CD4-positive, alpha-beta T cell treated with Interleukin-4 for 1 hour (primary cell): Measurements from ENCODE around the gene PLA1A.
"Not testable (repeated sequence)": the region's sequence is repeated elsewhere in the genome, so short reads cannot be mapped to it uniquely, and the experiment has no call there.

Experiments used
- DNase-seq, 2 donors: peaks; one replicate each; pipeline ENCODE4 v3.0.0-alpha.2; 2020 to 2022

PLA1A gene

GRCh38 chr3:119597548-119598288 lies at the start of gene PLA1A:
TSS of gene PLA1A (plus strand) at chr3:119597885. CDS start at chr3:119597914, 29 bp downstream.
- DNase-seq = no peak

GRCh38 chr3:119548341-119548740 lies 49.3 kb upstream of the PLA1A start:
- no peak for DNase-seq

- no peak for DNase-seq
These were observed 47.3 kb upstream of the PLA1A start for GRCh38 chr3:119550192-119550910.

DNA sequence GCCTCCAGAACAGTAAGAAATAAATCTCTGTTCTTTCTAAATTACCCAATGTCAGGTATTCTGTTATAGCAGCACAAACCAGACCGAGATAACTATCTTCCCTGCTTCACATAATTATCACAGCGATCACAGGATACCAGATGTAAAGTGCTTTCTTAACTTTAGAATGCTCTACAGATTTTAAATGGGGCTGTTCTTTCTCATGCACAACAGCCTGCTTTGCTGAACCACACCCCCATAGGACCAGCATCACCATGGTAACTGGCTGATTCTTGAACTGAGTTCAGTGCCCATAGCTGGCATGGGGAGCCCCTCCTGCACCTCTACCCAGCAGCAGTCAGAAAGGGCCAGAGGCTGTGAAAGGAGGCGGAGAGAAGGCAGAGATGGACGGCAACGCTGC lies 46.1 kb upstream of the PLA1A start:
- DNase-seq = no peak

DNA sequence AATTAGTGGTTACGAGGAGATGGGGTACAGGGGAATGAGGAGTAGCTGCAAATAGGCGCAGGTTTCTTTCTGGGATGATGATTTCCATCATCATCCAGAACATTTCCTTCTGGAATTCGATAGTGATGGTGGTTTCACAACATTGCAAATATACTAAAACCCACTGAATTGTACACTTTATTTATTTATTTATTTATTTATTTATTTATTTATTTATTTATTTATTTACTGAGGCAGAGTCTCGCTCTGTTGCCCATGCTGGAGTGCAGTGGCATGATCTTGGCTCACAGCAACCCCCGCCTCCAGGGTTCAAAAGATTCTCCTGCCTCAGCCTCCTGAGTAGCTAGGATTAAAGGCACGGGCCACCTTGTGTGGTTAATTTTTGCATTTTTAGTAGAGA lies 44.8 kb upstream of the PLA1A start:
- DNase-seq = not testable (repeated sequence)

- DNase-seq = no peak
These were observed 43.8 kb upstream of the PLA1A start for GRCh38 chr3:119553823-119554415.

DNA sequence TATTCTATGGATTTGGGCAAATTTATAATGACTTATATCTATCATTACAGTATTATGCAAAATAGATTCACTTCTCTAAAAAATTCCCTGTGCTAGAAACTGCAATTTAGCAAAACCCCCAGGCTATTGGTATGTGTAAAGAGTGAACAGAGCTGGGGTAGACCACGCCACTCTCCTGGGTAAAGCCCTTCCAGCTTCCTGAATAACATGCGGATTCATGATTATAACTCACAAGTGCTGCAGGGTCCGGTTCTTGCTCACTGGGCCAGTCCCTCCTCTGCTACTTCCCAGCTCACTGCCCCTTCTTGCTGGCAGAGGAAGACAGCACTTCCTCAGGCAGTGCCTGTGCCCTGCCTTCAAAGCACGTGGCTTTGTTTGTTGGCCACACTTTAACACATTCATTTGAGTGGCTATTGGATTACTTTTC lies 42.4 kb upstream of the PLA1A start:
- DNase-seq = peak in 1 of 2 donors; percentile 61

- DNase-seq = no peak
These were observed 41.8 kb upstream of the PLA1A start for GRCh38 chr3:119555929-119556328.

DNA sequence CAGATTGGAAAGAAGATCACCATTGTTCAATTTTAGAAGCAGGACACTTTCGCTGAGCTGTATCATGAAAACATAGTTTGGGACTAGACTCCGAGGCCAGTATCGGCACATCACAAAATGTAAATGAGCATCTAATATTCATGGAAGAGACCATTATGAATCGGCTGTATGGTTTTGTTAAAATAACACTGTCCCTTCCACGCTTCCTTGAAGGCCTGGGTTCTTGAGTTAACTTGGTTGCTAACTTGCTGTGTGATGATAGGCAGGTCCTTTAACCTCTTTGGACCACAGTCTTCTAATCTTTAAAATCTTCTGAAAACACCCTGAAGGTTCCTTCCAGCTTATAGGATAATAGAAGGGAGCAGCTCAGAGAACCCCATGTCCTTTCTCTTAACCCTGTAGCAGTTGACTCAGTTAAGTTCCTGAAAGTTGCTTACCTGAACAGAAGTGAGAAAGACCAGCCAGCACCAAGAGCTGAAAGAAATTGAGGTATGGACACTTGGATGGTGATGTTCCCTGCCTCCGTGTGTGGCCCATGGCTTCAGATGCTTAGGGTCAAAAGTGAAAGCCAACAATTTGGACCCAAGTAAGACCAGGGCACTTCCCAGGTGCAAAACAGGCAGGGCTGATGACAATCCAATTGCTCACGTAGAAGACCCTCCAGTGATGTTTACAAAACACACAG lies 40.4 kb upstream of the PLA1A start:
- DNase-seq = no peak

- DNase-seq = no peak
These were observed 39.8 kb upstream of the PLA1A start for GRCh38 chr3:119557877-119558269.

DNA sequence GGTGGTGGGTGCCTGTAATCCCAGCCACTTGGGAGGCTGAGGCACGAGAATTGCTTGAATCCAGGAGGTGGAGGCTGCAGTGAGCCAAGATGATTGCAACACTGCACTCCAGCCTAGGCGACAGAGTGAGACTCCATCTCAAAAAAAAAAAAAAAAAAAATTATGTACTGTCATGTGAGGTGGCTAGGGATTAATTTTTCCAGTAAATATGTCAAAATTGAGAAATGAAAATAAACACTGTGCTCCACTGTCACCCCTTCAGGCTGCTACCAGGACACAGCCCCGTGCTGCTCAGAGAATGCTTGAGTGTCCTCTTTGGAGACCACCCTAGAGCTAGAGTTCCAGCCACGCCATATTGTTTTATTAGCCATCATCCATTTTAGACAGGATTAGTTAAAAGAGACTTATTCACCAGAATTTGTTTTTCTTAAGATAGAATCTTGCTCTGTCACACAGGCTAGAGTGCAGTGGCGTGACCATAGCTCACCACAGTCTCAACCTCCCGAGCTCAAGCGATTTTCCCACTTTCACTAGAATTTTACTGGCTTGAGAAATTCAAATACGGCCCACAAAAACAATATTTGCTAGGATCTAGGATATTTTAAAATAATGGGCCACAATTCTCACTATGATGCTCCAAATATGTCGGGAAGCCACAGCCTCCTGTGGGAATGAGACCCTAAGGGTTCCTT lies 38.9 kb upstream of the PLA1A start:
- DNase-seq = no peak

- peak; percentile 69 to 81 for DNase-seq
These were observed 38.2 kb upstream of the PLA1A start, which contains the start of gene CD80 for GRCh38 chr3:119559441-119559963. TSS of gene CD80 (minus strand) at chr3:119559614. CDS start at chr3:119557728, 1,886 bp downstream.

DNA sequence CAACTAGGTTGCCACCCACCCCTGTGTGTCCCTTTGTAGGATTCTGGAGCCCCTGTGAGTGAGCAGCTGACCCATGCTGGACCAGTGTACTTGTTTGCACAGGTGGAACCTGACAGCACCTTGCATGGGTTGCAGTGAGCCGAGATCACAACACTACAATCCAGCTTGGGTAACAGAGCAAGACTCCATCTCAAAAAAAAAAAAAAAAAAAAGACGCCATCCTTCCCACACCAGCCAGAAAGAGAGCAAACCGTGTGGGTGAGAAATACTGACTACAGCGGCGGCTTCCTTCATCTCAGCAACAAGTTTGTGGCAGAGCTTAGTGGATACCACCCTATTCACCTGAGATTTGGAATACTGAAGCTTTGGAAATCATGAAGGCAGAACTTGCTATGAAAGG lies 37.5 kb upstream of the PLA1A start:
- DNase-seq = no peak

DNA sequence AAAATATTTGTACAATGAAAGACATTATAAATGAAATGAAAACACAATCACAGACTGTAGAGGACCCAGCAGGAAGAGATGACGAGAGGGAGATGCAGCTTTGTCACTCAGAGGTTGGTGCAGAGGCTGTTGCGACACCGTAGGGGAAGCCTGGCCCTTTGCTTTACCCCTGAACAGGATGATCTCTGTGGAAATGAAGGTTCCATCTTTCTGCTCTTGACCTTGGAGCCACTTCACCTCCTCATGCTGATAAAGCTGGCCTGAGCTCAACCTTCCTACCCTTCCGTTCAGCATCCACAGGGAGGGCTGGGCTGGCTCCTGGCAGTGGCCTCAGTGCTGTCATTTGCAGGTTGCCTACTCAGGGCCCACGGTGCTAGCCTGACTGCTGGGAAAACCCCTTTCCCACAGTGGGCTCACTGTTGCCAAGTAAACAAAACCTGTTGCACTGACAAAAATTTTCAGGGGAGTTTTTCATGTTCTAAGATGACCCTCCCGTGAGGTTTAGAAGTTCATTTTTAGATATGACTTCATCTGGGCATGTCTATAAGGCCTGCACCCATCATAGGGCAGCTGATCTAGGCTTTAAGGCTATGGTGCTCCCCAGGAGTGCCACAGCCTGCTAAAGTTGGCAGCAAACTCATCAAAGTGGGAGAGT lies 35.3 kb upstream of the PLA1A start:
- peak; percentile 70 to 82 for DNase-seq

DNA sequence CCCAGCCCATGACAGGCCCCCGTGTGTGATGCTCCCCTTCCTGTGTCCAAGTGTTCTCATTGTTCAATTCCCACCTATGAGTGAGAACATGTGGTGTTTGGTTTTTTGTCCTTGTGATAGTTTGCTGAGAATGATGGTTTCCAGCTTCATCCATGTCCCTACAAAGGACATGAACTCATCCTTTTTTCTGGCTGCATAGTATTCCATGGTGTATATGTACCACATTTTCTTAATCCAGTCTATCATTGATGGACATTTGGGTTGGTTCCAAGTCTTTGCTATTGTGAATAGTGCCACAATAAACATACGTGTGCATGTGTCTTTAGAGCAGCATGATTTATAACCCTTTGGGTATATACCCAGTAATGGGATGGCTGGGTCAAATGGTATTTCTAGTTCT lies 34.4 kb upstream of the PLA1A start:
- not testable (repeated sequence) for DNase-seq

DNA sequence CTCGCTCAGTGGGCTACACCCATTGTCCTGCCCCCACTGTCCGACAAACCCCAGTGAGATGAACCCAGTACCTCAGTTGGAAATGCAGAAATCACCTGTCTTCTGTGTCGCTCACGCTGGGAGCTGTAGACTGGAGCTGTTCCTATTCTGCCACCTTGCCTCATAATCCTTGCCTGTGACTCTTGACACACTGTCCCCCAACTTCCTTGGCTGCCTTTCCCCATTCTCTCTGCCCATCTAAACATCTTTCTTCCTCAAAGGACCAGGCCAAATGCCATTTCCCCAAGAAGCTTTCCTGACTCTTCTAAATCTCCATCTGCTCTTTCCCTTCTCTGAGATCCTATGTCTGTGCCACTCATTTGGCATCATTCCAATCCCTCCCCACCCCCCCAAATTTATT lies 28.5 kb upstream of the PLA1A start:
- no peak for DNase-seq

GRCh38 chr3:119570229-119570628 lies 27.5 kb upstream of the PLA1A start:
- DNase-seq = peak; percentile 31 to 55

DNA sequence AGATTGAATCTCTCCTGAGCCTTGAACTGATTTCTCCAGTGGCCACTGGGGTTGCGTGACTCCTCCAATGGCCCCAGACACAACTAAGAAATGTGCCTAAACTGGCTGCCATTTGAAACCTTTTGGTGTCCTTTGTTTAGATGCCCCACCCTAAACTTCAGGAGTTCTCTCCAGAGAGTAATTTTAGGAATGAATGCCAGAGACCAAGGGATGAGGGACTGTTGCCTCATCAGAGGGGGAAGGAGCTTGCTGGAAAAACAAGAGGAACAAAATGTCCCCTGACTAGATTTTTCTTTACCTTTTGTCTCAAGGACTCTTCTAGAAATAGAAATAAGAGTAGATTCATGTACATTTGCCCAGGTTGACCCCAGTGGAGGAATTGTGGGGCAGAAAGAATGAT lies 26.5 kb upstream of the PLA1A start:
- no peak for DNase-seq

DNA sequence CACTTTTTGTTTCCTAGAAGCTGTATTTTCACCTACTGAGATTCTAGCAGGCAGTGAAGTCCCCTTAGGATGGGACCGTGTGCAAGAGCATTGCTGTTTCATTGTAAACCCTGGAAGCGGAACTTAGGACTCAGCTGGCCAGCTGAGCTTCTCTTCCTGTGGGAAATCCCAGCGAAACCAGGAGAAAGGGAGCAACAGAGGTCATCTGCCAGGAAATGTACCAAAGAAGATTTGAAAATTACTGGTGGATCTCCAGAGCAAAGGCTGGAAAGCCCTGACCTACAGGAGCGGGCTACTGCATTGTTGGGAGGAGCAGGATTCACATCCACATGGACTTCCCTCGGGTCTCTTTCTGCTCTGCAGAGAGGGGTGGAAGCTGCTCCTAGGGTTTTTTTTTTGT lies 26.0 kb upstream of the PLA1A start:
- no peak for DNase-seq

GRCh38 chr3:119575507-119575906 lies 22.2 kb upstream of the PLA1A start:
- no peak for DNase-seq

DNA sequence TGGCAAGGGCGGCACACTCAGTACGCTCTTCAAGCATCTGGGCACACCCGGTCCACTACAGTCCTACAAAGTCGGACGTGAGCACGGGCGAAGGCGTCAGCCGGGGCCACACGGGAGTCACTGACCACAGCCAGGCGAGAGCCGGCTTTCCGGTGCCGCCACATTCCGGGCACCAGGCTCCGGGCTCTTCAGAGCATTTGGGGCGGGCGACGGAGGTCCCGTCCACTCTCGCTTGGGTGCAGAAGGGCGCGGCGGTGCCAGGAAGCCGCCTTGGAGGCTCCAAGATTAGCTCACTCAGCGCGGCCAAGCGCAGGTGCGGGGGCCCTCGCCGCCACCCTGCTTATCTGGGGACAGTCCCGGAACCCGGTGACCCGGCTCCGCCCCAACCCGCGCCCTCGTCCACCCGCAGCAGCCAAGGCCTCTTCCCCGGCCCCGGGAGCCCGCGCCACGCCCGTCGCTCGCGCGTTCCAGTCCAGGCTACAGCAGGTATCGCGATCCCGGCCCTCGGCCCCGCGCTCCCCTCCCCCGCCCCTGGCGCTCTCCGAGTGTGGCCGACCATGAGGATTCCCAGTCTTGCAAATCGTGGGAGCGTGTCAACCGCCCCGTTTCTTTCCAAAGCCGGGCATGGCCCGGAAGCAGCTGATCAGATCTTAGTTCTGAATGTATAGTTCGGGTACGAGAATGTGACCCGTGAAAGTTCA lies 18.2 kb upstream of the PLA1A start, which contains the start of gene ADPRH:
Gene ADPRH, plus strand, starts transcription at position 127 of the 701 bp plus-strand sequence. CDS start 2,678 bp downstream, outside the sequence.
- peak; percentile 50 to 72 for DNase-seq
